ENCODE data around the gene C1orf116.
"Not testable (repeated sequence)": the region's sequence is repeated elsewhere in the genome, so short reads cannot be mapped to it uniquely, and the experiment has no call there.

Gene C1orf116

DNA sequence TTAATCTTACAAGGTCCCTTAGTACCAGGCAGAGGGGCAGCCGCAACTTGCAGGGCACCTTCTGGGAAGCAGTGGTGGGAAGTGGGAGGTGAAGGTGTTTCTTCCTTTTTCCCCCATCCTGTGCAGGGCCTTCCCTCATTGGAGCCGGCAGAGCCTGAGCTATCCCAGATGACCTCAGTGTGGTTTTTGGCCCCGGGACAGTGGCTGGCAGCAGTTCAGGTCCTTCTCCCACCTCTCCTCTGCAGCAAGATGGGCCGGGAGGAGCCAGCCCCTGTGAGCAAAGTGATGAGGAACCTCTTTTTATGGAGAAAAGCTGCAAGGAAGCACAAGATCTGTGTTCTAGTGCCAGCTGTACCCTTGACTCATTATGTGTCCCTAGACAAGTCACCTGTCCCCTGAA lies 27.3 kb upstream of the C1orf116 start:
- no peak for DNase-seq (ENCODE audit: low read depth in 2 of 3, low spot score in 2 of 3)

DNA sequence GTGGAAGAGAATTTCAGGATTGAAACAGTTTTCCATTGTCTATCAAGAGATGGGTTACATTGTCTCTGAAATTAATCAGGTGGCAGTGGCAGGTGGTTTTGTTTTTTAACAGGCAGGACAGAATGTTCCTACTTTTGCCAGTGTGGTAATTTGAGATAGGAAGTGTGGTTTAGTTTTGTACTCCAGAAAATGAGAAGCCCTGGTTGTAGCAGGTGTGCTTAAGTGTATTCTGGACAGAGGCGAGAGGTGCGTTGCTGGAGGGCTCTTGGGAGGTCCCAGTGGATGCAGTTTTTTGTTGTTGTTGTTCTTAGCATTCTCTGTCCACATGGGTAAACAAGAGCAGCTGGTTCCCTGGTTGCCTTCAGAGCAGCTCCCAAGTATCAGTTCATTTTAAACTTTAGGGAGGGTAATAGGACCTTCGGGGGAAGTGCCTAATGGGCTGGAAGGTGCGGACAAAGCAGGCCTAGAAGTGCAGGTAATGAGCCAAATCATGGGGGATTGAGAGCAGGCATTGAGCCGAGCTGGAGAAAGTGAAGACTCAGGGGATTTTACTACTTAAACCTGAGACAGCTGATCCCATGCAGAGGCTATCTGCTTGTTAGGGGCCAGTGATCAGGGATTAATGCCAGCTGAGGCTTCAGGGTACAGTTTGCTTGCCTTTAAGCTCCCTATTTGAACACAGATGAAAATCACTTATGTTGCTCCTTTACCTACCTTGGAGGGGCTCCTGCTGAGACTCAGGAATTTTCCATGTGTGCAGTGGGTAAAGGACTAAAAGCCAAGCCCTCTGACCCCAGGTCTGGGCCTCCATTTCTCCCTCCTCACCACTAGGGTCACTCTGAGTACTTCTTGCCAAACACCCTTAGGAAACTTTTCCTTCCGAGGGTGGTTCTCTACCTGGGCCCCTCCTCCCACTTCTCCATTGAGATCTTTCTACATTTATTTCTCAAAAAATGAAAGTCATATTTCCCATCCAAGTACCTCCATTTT lies 26.6 kb upstream of the C1orf116 start:
- no peak for DNase-seq (ENCODE audit: low read depth in 2 of 3, low spot score in 2 of 3)

DNA sequence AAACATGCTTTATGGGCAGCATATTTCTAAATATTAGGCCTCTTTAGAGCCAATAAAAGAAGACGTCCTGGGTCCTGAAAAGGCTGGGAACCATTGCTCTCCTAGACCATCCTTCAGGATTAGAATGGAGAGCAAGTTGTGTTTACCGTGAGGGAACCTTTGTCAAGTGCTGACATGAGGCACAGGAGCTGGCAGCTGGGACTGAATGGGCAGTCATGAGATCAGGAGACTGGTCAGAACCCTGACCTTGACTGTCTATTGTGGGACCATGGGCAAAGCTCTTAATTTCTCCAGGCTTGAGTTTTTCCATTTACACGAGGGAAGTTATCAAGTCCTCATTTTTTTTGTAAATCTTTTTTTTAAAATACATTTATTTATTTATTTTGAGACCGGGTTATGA lies 25.7 kb upstream of the C1orf116 start:
- no peak for DNase-seq (ENCODE audit: low read depth in 2 of 3, low spot score in 2 of 3)

DNA sequence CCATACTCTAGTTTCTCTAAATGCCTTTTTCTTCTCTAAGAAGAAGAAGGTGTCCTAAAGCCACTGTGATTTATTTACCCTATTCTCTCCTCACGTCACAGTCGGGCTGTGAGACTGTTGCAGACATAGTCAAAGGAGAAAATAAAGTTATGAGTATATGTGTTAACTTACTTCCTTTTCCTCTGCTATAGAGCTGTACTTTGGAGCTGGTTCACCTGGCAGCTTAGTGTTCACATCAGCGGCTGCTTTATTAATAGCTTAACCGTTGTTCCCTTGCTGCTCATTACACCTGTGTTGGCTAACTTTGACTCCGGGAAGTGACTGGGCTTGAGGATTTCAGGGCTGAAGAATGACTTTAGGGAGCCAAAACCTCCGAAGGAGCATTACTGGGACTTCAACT lies 24.1 kb upstream of the C1orf116 start:
- no peak for DNase-seq (ENCODE audit: low read depth in 2 of 3, low spot score in 2 of 3)

DNA sequence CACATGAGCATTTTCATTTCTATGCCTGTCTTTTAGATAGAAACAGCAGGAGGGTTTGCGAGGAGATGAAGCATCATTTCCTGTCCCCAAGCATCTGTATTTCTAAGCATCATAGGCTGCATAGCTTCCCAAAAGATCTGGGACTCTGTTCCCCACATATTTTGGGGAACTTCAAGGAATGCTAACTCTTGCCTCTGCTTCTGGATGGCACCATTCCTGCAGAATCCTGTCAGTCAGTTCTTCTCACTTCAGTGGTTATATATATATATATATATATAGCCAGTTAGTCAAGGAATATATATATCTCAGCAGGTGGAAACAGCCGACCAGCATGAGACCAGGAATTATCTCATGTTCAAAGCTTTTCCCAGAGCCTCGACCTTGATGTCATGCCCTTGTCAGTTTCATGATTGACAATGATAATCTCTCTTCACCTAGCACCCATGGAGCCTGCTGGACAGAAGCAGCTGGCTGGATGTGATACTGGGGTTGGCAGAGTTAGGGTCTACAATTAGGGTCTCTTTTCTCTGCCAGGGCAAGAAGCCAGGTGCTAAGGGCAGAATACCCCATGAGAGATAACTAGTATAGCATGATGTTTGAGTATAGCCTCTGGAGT lies 22.9 kb upstream of the C1orf116 start:
- no peak for DNase-seq (ENCODE audit: low read depth in 2 of 3, low spot score in 2 of 3)

DNA sequence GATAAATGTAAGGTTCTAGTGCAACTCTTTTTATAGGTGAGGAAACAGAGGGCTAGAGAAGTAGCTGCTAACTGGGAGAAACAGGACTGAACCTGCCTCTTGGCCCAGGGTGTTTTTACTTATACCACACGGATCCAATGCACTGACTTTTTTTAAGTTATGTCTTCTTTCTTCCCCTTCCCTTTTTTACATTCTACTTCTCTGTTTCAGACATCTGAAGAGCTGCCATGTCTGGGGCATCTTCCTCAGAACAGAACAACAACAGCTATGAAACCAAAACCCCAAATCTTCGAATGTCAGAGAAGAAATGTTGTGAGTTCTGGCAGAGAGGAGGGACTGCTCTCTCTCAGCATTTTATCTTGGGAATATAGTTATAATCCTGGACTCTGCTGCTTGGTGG lies 21.9 kb upstream of the C1orf116 start:
- no peak for DNase-seq (ENCODE audit: low read depth in 2 of 3, low spot score in 2 of 3)

DNA sequence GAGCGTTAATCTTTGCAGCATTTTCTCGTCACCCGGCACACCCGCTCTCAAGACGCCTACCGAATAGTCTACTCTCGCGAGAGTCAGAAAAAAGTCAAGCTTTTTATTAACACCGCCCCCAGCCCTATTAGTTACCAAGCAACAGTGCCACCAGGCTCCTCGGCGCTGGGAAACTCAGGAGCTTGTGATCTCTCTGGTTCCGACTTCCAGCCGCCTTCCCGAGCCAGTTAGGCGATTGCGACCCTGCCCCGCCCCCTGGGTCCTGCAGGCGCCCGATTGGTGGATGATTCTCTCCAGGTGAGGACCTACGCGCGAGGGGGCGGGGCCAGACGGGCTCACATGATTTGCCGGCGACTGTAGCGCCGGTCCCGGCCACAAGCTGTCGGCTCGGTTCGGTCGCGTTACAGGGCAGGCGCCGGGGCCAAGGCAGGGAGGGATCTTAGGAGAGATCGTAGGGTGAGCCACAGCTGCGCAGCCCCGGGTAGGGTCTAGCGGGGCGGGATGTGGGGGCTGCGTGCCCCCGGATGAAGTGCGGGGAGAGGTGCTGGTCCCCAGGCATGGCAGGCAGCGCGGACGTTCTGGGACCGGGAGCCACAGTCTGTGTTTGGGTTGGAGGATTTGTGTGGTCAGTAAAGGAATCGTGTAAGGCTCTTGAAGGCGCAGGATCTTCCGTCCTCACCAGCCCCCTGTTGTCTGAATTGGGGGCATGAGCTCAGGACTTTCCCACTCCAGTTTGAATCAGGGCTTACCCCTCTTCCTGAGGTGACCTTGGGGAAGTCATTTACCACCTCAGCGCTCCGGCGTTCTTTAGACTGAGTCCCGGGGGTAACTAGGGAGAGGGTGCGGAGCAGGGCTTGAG lies 20.6 kb upstream of the C1orf116 start, which contains the start of gene PFKFB2:
TSS of gene PFKFB2 (plus strand) at position 365 of the 859 bp plus-strand sequence. CDS start 1,443 bp downstream, outside the sequence.
- peak; percentile 77 to 91 (median 83) for DNase-seq (ENCODE audit: low read depth in 2 of 3, low spot score in 2 of 3)

DNA sequence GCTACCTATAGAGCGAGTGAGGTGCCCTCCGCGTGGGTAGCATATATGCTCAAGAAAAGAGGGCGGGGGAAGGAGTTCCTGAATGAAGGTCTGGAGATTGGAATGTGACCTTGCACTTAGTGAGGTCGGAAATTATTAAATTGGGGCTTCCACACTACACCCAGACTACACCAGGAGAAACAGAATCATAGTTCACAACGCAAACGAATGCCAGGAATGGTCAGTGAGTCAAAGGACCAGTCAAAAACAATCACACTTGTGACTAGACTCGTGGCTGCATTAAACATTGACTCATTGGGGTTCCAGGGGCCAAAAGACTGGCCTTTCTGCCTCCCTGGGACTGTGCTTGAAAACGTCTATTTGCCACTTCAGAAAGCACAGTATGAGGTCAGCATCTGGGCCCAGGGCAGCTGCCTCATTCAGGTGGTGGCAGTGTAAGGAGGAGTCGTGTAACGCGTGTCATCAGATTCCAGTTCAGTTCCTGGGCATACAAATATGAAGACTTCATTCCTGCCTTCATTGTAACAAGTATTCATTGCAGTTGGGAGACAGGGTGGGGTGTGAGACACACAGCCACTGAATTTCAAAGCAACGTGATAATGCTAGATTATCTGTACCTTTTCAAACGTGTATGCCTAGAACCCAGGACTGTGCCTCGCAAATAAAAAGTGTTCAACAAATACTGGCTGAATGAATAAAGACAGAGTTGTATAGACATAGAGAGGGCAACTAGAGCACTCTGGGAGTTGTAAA lies 18.8 kb upstream of the C1orf116 start, which contains the start of gene YOD1:
TSS of gene YOD1 (minus strand) at position 18 of the 753 bp plus-strand sequence. CDS start 178 bp downstream, outside the sequence.
- DNase-seq (ENCODE audit: low read depth in 2 of 3, low spot score in 2 of 3) = no peak

DNA sequence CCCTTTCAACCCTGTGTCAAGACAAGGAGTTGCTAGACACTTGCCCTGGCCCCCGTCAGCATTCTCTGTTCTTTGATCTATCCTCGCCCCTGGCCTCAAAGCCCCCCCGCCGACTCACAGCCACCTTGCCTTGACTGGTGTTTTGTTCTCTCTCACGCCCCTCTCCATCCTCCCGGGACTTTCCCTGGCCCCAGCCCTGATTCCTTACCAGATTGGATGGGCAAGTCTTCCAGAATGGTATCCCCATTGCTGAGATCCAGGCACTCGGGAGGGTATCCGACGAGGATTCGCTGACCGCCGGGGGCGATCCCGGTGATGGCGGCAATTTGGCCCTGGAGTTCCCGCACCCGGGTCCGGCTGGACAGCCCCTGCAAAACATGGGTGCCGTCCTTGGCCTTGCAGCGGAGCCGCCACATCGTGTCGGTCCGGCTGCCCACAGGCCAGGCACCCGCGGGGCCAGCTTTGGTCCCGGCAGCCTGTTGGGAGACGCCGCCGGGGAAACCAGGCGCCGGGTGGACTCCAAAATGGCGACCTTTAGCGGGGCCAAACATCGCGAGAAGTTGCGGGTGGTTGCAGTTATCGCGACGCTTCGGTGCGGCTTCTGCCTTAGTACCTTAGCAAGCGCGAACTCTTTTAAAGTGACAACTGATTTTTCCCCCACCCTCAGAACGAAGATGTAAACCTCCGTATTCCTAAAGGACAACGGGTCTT lies 18.1 kb upstream of the C1orf116 start:
- DNase-seq (ENCODE audit: low read depth in 2 of 3, low spot score in 2 of 3) = peak; percentile 72 to 88 (median 84)

DNA sequence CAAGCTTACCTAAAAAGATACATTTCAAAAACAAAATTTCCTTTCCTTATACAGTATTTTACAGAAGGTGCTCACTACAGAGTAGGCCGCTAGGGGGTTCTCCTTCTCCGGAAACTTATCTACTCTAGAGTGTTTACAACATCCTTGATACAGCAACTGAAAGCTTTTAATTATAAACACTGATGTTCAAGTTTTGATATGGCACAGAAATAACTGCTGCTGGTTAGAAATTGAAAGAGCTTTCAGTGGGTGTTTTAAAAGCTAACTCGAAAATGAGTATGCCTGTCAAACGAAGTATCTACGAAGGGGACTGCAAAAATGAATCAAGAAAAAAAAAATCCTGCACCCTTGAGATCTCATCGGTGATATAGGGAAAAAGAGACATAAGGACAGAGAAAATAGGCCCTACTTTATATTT lies 17.4 kb upstream of the C1orf116 start:
- DNase-seq (ENCODE audit: low read depth in 2 of 3, low spot score in 2 of 3) = no peak

DNA sequence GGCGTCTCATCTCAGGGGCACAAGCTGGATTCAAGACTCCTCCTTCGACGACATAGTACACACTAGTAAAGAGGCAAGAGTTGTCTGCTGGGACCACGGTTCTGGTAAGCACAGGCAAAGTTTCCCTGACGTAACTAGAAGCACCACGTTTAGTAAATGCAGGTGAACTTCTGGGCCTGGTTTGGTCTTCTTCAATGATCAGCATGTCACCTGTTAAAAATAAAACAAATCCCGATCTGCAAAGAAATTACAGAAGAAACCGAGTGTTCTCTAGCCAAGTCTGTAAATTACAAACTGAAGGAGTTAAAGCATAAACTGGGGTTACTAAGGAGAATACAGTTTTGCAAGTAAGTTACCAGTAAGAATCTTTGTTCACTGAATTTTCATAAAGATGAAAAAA lies 17.0 kb upstream of the C1orf116 start:
- DNase-seq (ENCODE audit: low read depth in 2 of 3, low spot score in 2 of 3) = no peak

DNA sequence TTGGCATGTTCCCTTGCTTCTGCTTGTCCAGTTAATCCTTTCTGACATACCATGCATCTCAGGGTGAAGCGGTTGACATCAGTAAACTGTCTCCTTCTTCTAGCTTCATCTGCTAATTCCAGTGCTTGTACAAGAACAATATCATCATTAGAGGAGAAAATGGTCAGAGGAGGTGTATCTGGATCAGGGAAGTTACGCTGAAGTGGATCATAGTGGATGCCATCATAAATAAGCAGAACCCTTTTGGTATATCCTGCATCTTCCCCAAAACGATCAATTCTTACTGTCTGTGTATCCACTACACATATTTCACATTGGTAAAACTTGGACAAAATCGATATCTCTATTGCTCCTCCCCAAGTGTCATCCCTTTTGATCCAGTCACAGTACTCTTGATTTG lies 16.5 kb upstream of the C1orf116 start:
- DNase-seq (ENCODE audit: low read depth in 2 of 3, low spot score in 2 of 3) = no peak

DNA sequence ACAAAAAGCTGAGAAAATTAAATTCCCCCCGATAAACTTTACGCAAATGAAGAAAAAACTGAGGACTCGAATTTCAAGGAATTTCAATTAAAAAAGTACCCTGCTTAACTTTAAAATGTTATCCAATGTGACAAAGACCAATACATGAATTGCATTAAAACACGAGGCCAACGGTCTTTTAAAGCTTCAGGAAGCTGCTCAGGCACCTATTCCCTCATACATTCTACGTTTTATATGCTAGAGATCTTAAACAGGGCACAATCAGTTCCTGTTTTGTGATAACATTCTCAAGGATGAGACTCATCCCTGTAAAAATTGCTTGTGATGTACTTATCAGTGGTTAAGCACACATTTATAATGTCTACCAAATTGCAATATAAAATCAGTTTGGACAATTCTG lies 15.5 kb upstream of the C1orf116 start:
- no peak for DNase-seq (ENCODE audit: low read depth in 2 of 3, low spot score in 2 of 3)

DNA sequence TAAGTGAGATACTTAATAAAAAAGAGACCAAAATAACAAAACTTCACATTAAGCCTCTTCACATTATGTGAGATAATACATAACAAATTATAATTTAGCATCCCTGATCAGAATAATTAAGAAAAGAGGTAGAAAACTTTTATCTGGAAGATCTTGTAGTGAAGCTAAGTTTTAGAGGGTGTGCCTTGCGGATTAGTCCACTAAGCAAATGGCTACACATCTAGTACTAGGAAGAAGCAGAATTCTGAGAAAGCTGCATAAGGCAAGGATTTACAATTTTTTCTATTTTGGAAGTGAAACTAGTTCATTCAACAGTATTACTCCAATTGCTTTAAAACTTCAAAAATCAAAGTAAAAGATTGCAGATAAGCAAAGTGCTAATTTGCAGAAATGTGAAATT lies 14.9 kb upstream of the C1orf116 start:
- no peak for DNase-seq (ENCODE audit: low read depth in 2 of 3, low spot score in 2 of 3)

DNA sequence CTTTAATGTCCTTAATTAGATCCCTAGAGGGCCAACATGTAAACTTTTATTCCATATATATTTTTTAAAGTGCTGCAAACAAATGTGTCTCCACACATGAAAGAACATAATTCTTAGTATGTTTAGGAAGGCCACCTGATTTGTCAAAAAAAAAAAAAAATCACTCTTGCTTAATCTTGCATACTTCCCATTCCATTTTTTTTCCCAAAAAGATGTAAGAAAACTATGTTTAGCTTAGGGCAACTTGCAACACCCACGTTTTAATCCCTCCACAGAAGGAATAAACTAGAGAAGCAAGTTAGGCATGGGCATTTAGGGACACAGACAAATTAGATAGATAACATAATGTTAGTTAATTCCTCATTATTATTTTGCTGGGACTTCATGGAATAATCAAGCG lies 12.9 kb upstream of the C1orf116 start:
- no peak for DNase-seq (ENCODE audit: low read depth in 2 of 3, low spot score in 2 of 3)

DNA sequence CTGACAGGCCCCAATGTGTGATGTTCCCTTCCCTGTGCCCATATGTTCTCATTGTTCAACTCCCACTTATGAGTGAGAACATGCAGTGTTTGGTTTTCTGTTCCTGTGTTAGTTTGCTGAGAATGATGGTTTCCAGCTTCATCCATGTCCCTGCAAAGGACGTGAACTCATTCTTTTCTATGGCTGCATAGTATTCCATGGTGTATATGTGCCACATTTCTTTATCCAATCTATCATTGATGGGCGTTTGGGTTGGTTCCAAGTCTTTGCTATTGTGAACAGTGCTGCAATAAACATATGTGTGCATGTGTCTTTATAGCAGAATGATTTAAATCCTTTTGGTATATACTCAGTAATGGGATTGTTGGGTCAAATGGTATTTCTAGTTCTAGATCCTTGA lies 8.8 kb upstream of the C1orf116 start:
- not testable (repeated sequence) for DNase-seq (ENCODE audit: low read depth in 2 of 3, low spot score in 2 of 3)

DNA sequence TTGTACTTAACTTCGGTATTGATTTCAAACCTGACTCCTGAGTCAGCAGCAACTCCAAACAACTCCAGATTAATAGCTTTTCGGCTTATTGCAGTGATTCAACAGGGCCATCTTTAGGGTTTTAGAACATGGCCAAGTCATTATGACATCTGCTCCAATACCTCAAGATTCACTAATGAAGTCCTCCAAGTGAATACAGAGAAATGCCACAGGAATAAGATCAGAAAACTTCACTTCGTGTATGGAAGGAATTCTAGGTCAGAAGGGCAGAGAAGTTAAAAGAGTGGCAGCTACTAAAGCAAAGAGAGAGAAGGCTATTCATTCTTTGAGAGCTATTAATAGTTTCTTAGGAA lies 7.6 kb upstream of the C1orf116 start:
- no peak for DNase-seq (ENCODE audit: low read depth in 2 of 3, low spot score in 2 of 3)

DNA sequence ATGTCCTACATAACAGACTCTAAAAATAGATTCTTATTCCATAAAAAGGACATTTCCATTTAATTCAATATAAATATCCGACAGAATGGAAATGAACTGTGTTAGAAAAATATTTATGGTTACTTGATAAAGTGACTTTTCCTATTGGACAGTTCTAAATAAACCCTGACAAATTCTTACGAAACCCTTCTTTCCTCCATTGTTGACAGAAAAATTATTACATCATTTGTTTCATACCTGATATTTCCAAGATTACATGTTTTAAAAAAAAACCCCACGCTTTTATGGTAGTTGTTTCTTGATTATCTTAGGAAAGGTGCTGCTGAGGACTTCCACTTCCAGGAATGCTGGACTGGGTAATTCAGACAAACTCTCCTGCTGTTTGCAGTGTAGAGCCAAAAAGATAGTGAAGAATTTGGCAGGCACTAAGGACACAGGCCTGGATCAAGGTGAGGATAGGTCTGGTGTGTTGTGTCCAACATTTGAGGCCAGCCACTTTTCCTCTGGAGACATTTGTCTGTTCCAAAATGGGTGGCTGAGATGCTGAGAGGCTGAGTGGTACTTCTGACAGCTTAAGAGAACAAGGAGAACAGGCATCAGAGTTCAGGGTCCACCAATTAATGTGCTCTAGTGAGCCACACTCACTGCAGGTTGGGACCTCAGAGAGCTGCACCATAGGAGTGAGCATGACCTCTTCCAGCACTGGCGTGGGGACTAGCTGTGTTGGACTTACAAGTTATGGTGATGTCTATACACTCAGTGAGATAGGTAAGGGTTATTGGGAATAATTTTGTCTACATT lies 7.0 kb upstream of the C1orf116 start:
- DNase-seq (ENCODE audit: low read depth in 2 of 3, low spot score in 2 of 3) = no peak

DNA sequence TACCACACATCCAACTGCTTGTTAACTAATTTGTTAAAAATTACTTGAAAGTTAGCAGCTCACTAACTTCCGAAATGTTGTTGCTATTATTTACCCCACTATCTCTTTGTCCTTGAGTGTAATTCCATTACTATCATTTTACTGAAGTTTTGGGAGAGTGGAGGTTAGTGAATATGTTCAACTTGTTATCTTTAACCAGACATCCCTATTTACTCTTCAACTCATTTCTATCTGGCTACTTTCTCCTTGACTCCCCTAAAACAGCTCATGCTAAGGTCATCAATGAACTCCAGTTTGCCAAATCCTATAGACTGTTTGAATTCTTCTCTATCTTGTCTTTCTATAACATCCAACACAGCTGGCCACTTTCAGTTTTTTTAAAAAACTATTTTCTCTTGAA lies 4.3 kb upstream of the C1orf116 start:
- DNase-seq (ENCODE audit: low read depth in 2 of 3, low spot score in 2 of 3) = no peak
